GM23338 (cell line): ENCODE measurements around the gene BTN1A1. TPM values are rescaled to one million over a fixed set of nuclear protein-coding genes. Genes with fewer than 3 reads are reported as not detected.

ENCODE experiments used
- ATAC-seq: fragments of 200-7000 bp; cut with Tn5 transposase; 3 replicates; pipeline ENCODE4 v1.9.1; 2020
- DNase-seq: peaks from one replicate; pipeline ENCODE4 v3.0.0-alpha.2; 2015; ENCODE audit warnings: low spot score
- H2AFZ ChIP-seq: fragments of 200-600 bp; sonication (generic); 2 replicates; pipeline ENCODE4 v1.8.0; 2016; ENCODE audit warnings: antibody characterized with exemption, mild to moderate bottlenecking, moderate library complexity
- H3F3A ChIP-seq: fragments of 200-600 bp; sonication (generic); replicated peaks from 2 replicates; pipeline ENCODE4 v1.8.0; 2017; ENCODE audit warnings: antibody characterized with exemption, mixed run types, low read depth
- H3K27ac ChIP-seq: fragments of 200-600 bp; sonication (generic); 2 replicates; pipeline ENCODE4 v1.6.1; 2016; ENCODE audit warnings: low read depth
- H3K27me3 ChIP-seq: fragments of 200-600 bp; sonication (generic); 2 replicates; pipeline ENCODE4 v1.8.0; 2016; ENCODE audit warnings: mild to moderate bottlenecking, mixed run types, moderate library complexity; ENCODE audit not compliant: insufficient read depth
- H3K36me3 ChIP-seq: fragments of 200-600 bp; sonication (generic); 2 replicates; pipeline ENCODE4 v1.8.0; 2016; ENCODE audit warnings: mild to moderate bottlenecking; ENCODE audit not compliant: insufficient read depth
- H3K4me1 ChIP-seq: fragments of 200-600 bp; sonication (generic); 2 replicates; pipeline ENCODE4 v1.8.0; 2016; ENCODE audit warnings: mild to moderate bottlenecking, moderate library complexity; ENCODE audit not compliant: insufficient read depth
- H3K4me2 ChIP-seq: fragments of 200-600 bp; sonication (generic); 2 replicates; pipeline ENCODE4 v1.7.1; 2017; ENCODE audit warnings: mixed run types
- H3K4me3 ChIP-seq: fragments of 200-600 bp; sonication (generic); 2 replicates; pipeline ENCODE4 v1.6.1; 2016; ENCODE audit warnings: mixed run types
- H3K79me2 ChIP-seq: fragments of 200-600 bp; sonication (generic); replicated peaks from 2 replicates; pipeline ENCODE4 v1.8.0; 2017; ENCODE audit warnings: mild to moderate bottlenecking; ENCODE audit not compliant: insufficient read depth
- H3K9me2 ChIP-seq: fragments of 200-600 bp; sonication (generic); 2 replicates; pipeline ENCODE4 v1.8.0; 2017; ENCODE audit not compliant: insufficient read depth
- H4K20me1 ChIP-seq: fragments of 200-600 bp; sonication (generic); replicated peaks from 2 replicates; pipeline ENCODE4 v1.8.0; 2017; ENCODE audit warnings: mild to moderate bottlenecking; ENCODE audit not compliant: insufficient read depth
- H3K27ac Mint-ChIP-seq: 2 replicates; pipeline ENCODE4 v1.8.0; 2020; ENCODE audit warnings: inconsistent platforms, mild to moderate bottlenecking, moderate library complexity, mixed read lengths
- H3K27me3 Mint-ChIP-seq: 3 replicates; pipeline ENCODE4 v1.8.0; 2022; ENCODE audit warnings: low read depth, mild to moderate bottlenecking, moderate library complexity, mixed read lengths, inconsistent platforms; ENCODE audit not compliant: insufficient read depth, poor library complexity
- H3K36me3 Mint-ChIP-seq: 3 replicates; pipeline ENCODE4 v1.8.0; 2021; ENCODE audit warnings: low read depth, mild to moderate bottlenecking, inconsistent platforms, moderate library complexity, mixed read lengths
- H3K4me1 Mint-ChIP-seq: 3 replicates; pipeline ENCODE4 v1.8.0; 2020; ENCODE audit warnings: mild to moderate bottlenecking, inconsistent platforms, mixed read lengths
- H3K4me3 Mint-ChIP-seq: 3 replicates; pipeline ENCODE4 v1.8.0; 2021; ENCODE audit warnings: moderate library complexity, mild to moderate bottlenecking, inconsistent platforms, mixed read lengths
- H3K9me3 Mint-ChIP-seq: 3 replicates; pipeline ENCODE4 v1.8.0; 2020; ENCODE audit warnings: moderate library complexity, mild to moderate bottlenecking, inconsistent platforms, mixed read lengths
- CREB1 ChIP-seq: fragments of 250-450 bp; sonication (Bioruptor Pico); IDR thresholded peaks from 2 replicates; pipeline ENCODE4 v1.5.0; 2020; ENCODE audit warnings: low read depth, mild to moderate bottlenecking, moderate library complexity
- EZH2phosphoT487 ChIP-seq: fragments of 200-600 bp; sonication (generic); IDR thresholded peaks from one replicate; pipeline ENCODE4 v1.8.1; 2018; ENCODE audit warnings: antibody characterized with exemption; ENCODE audit not compliant: unreplicated experiment
- JUNB ChIP-seq: IDR thresholded peaks from one replicate; pipeline ENCODE4 v1.6.1; 2016; ENCODE audit warnings: antibody characterized with exemption; ENCODE audit not compliant: unreplicated experiment
- NANOG ChIP-seq: IDR thresholded peaks from 2 replicates; pipeline ENCODE4 v1.6.1; 2016; ENCODE audit warnings: antibody characterized with exemption, borderline replicate concordance
- REST ChIP-seq: IDR thresholded peaks from one replicate; pipeline ENCODE4 v1.6.1; 2018; ENCODE audit warnings: antibody characterized with exemption; ENCODE audit not compliant: unreplicated experiment
- STAT1 ChIP-seq: IDR thresholded peaks from one replicate; pipeline ENCODE4 v1.6.1; 2016; ENCODE audit warnings: antibody characterized with exemption; ENCODE audit not compliant: unreplicated experiment
- ZNF331 ChIP-seq: fragments of 250-450 bp; sonication (Bioruptor Pico); IDR thresholded peaks from 2 replicates; pipeline ENCODE4 v1.5.0; 2020; ENCODE audit warnings: low read depth, mild to moderate bottlenecking, moderate library complexity
- ZNF462 ChIP-seq: fragments of 250-450 bp; sonication (Bioruptor Pico); IDR thresholded peaks from 2 replicates; pipeline ENCODE4 v1.5.0; 2020; ENCODE audit warnings: mild to moderate bottlenecking, moderate library complexity
- polyA plus RNA-seq: library from polyadenylated mRNA; unstranded; fragments of >200 nt; fragmentation: Nextera tagmentation; extraction: Ambion mirVana; gene quantifications from 2 replicates; pipeline ENCODE4 v1.2.1, GENCODE V29; 2016
- total RNA-seq: library from RNA; depleted of rRNA; stranded (reverse); fragments of >200 nt; shearing (Covaris generic); gene quantifications from 2 replicates; pipeline ENCODE4 v1.2.3, GENCODE V29; 2014

Gene BTN1A1
- total and polyA plus RNA-seq, 2 experiments from 2014 or later: 0.13 to 0.38 TPM

- H3K27ac ChIP-seq: no peak overlapping the region
- no peaks in the 10 kb centered on the region for H4K20me1 ChIP-seq
- peak overlapping the region; percentile 11; the same call in 1 of the 2 replicates for H3K4me3 ChIP-seq
- peak; percentile 30 for DNase-seq
- H2AFZ ChIP-seq: peak overlapping the region; percentile 57; the same call in 1 of the 2 replicates
- H3F3A ChIP-seq: no peaks in the 10 kb centered on the region
- H3K27me3 ChIP-seq: no peaks in the 10 kb centered on the region
- Mint-ChIP-seq H3K27ac (no peak overlapping the region), H3K4me1 (peaks cover 26% of the 10 kb centered on the region), H3K4me3 (no peak overlapping the region; the same call in 2 of the 3 replicates), H3K36me3 (peaks cover 24% of the 10 kb centered on the region), H3K9me3 (peaks cover 29% of the 10 kb centered on the region), H3K27me3 (peaks cover 13% of the 10 kb centered on the region)
- ATAC-seq: peak; percentile 83
- H3K4me2 ChIP-seq: peak overlapping the region; percentile 52; the same call in 1 of the 2 replicates
- TF ChIP-seq ZNF462 (CRISPR knock-in tag): peak; percentile 44; the same call in 1 of the 2 replicates
- TF ChIP-seq CREB1 (CRISPR knock-in tag): no peak
- H3K79me2 ChIP-seq: no peaks in the 10 kb centered on the region
- H3K4me1 ChIP-seq: peaks cover 25% of the 10 kb centered on the region
- H3K9me2 ChIP-seq: no peaks in the 10 kb centered on the region
- H3K36me3 ChIP-seq: no peaks in the 10 kb centered on the region
These were observed 24.0 kb upstream of the BTN1A1 start for GRCh38 chr6:26475823-26476729.

- Histone ChIP-seq H3K9me2 (no peaks in the 10 kb centered on the region), H2AFZ (no peak overlapping the region), H3K4me2 (no peak overlapping the region), H3K36me3 (no peaks in the 10 kb centered on the region), H3K4me3 (no peak overlapping the region), H3K27me3 (no peaks in the 10 kb centered on the region), H3K4me1 (peaks cover 25% of the 10 kb centered on the region), H3K79me2 (no peaks in the 10 kb centered on the region), H3K27ac (no peak overlapping the region), H4K20me1 (no peaks in the 10 kb centered on the region), H3F3A (no peaks in the 10 kb centered on the region)
- no peak overlapping the region; the same call in 2 of the 3 replicates for H3K4me3 Mint-ChIP-seq
- peaks cover 26% of the 10 kb centered on the region for H3K4me1 Mint-ChIP-seq
- H3K27me3 Mint-ChIP-seq: peaks cover 15% of the 10 kb centered on the region
- H3K27ac Mint-ChIP-seq: no peak overlapping the region
- H3K36me3 Mint-ChIP-seq: peaks cover 17% of the 10 kb centered on the region; the same call in 2 of the 3 replicates
- ATAC-seq: no peak
- DNase-seq: no peak
- H3K9me3 Mint-ChIP-seq: peaks cover 24% of the 10 kb centered on the region
- no peak for TF ChIP-seq NANOG
- TF ChIP-seq REST: no peak
- no peak for TF ChIP-seq CREB1 (CRISPR knock-in tag)
- no peak for TF ChIP-seq STAT1
- TF ChIP-seq EZH2phosphoT487: no peak
- TF ChIP-seq ZNF331 (CRISPR knock-in tag): no peak
- TF ChIP-seq JUNB: no peak
These were observed 23.2 kb upstream of the BTN1A1 start for GRCh38 chr6:26476896-26477295.
